NCI-H345 (cell line): ENCODE measurements around the gene IL21R.

ENCODE experiments used
- DNase-seq: peaks from one replicate; lab custom pipeline; 2025; lab: John Stamatoyannopoulos, UW

Gene IL21R

GRCh38 chr16:27463741-27464591 is 62.0 kb downstream of the IL21R start:
- no peak for DNase-seq

DNA sequence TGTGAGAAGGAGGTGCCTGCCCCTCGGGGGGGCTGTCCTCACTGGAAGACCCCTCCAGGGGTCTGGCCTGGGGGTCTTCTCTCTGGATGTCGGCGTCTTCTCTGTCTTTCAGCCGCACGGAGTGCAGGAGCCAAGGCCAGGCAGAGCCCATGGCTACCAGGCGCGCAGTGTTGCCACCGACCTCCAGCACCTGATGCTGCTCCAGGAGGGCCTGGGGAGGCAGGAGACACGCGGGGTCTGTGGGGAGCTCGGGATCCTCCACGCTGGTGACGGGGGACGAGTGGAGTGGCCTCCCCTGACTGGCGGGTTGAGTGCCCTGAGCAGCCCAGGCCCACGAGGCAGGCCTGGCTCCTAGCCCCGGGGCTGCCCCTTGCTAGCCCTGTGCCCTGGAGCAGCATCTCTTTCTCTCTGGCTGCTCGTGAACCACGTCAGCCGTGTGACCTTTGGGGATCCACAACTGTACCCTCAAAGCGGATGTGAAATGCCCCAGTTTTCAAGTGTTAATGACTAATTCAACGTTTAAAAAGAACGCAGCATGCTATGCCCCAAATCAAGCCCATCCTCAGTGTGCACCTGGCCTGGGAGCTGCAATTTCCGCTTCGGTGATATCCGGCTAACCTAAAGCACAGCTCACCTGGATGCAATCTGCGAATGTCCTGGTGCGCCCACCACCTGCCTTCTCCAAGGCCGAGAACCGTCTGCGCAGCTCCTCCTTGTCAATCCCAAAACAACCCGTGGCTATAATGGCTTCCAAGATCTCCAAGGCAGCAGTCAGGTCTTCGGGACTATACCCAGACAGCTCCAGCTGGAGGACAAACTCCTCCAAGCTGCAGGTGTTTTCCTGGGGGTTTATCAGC is 62.9 kb downstream of the IL21R start:
- no peak for DNase-seq

DNA sequence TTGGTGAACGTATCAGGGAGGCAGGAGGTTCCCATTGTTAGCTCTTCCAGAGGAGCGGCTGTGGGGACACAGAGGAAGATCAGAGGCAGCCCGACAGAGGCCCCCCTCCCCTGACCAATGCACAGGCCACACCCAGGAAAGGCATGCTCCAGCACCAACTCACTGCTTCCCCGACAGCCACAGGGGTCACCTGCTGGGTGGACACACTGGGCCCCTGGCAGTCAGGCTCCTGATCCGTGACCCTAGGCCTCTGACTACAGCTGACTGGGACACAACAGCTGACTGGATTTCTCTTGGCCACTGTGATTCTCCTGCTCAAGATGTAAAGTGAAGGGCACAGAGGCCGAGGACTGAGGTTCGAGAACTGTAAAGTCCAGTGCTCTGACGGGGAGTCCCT is 63.5 kb downstream of the IL21R start:
- DNase-seq: no peak

DNA sequence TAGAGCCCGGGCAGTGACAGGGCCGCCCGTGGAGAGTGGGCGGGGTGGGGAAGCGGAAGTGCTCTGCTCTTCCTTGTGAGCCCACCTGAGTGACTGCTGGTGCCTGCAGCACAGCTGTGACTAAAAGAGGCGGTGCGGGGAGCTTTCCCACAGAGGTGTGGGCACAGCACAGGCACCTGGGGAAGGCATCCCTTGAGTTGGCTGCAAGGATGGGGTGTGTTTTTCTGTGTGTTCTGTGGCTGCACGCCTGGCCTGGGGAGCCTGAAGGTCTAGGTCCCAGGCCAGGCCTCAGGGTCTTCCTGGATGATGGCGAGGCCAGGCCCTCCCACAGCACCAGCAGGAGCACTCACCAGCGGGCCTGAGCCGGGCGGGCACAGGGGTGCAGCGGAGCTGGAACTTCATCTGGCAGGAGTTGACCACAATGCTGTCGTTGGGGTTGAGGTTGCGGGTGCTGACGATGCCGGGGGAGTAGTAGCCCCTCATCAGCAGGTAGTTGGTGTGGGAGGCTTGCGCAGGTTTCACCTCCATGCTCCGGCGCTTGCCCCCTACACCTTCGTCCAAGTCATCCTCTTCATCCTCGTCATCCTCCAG is 67.1 kb downstream of the IL21R start:
- DNase-seq: no peak

- DNase-seq: no peak
Measured at GRCh38 chr16:27470567-27471431, 68.8 kb downstream of the IL21R start.

DNA sequence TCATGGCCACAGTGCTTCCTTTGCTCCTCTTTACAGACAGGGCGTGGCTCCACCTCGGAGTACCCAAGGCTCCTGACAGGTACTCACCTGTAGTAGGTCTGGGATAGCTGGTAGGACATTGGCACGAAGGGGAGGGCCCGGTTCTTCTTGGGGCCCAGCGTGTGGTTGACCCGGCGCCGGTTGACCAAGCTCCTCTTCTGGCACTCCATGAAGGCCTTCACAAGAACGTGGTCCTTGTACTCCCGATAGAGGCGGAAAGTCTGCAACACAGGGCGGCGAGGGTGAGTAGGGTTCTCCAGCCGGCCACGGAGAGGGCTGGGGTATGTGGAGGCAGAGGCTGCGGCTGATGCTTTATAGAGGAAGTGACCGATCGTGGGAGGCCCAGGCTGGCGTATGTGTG is 69.7 kb downstream of the IL21R start:
- no peak for DNase-seq

GRCh38 chr16:27472091-27473020 is 70.4 kb downstream of the IL21R start:
- no peak for DNase-seq

DNA sequence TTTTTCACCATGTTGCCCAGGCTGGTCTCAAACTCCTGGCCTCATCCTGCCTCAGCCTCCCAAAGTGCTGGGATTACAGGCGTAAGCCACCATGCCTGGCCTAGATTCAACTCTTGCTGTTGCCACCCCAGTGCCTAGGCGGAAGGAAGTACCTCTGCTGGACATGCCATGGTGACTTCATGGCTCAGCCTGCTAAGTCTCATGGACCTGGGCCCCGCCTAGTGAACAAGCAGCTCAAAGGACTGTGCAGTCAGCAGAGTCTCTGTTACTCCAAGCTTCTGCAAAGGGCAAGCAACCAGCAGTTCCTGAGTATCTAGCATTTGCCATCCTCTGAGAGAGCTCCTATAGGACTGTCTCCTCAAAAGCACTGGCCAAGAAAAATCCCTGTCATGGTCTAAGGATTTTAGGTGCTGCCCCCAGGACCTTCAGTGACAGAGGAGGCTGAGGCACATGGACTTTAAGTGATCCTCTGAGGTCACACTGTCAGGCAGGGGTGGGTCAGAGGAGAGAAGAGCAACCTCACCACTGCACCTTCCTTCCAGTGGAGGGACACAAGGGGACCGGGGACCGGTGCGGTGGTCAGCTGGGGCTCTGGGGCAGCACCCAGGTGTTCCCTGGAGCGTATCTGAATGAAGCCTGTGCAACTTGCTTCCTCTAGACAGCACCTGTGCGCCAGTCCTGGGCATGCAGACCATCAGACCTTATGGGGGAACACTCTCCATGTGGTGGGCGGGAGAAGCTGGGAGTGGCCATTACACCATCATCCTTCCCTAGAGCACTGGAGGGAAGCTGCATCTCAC is 71.3 kb downstream of the IL21R start:
- DNase-seq: no peak

GRCh38 chr16:27474041-27474440 is 72.1 kb downstream of the IL21R start:
- DNase-seq: no peak

GRCh38 chr16:27474921-27475320 is 72.9 kb downstream of the IL21R start:
- no peak for DNase-seq

DNA sequence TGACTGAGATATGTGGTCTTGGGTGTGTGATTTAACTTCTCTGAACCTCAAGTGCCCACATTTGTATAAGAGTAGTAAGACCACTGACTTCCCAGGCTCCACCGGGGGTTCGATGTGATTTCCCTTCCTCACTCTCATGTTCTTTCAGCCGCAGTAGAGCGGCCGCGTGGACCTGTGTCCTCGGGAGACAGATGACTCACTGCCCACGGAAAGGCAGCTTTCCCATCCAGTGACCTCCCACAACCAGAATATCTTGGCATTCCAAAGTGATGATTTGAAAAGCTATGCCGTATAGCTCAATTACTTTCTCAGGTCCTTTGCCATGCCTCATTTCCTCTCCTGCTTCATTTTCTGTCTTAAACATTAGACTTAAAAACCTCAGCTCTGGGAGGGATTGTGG is 73.6 kb downstream of the IL21R start:
- DNase-seq: no peak

- DNase-seq: no peak
Measured at GRCh38 chr16:27476240-27476639, 74.3 kb downstream of the IL21R start.

GRCh38 chr16:27480761-27481160 is 78.8 kb downstream of the IL21R start:
- DNase-seq: no peak

- DNase-seq: no peak
Measured at GRCh38 chr16:27481282-27481934, 79.4 kb downstream of the IL21R start.

GRCh38 chr16:27482397-27483087 is 80.6 kb downstream of the IL21R start:
- DNase-seq: no peak

- DNase-seq: no peak
Measured at GRCh38 chr16:27483088-27483437, 81.1 kb downstream of the IL21R start.

DNA sequence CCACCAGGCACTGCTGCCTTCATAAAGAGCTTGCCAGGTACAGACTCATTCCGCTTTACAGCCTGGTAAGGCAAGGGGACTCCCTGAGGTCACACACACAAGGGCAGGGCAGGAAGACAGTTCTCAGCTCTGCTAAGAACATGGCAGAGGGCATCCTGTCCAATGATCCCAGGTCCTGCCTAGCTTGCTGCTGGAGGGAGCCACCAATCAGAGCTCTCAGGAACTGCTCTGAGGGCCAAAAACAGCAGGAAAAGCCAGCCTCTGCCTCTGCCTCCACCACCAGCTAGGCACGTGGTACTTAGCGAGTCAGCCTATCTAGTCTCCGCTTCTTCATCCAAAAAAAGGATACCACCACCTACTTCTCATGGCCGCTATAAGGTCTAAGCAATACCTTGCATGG is 81.7 kb downstream of the IL21R start:
- no peak for DNase-seq

DNA sequence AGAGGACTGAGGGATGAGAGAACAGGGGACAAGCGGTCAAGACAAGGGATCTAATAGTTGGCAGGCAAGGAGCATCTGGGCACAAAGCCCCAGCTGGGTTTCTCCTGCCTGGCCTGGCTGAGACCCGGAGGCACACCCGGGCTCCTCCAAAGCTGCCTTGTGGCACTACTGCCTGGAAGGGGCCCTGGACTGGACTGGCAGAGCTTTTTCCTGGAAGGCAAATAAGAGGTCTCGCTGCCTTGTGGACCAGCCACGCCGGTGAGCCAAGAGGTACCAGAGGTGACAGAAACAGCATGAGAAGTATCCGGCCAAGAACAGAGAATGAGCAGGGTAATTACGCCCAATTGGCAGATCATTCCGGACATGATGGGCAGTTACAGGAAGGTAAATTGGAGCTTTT is 83.2 kb downstream of the IL21R start:
- DNase-seq: no peak

DNA sequence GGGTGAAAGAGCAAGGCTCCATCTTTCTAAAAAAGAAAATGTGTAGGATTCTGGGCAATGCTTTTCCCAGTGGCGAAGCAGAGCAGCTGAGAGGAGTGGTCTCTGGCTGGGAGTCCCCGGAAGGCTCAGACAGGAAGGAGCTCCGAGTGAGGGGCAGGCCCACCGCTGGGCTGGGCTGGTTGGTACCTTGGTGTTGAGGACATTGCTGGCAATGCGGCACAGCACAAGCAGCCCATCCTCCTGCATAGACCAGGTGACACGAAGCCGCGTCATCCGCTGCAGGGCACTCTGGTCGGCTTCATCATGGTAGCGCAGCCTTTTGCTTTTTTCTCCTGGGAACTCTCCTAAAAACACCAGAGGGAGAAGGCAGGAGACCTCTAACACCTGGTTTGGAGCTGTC is 83.8 kb downstream of the IL21R start:
- DNase-seq: no peak
